Stimulated activated CD8-positive, alpha-beta memory T cell treated with anti-CD3 and anti-CD28 coated beads, Interleukin-4, amount 100 ng/mL, for 1 hour (primary cell): ENCODE data around the gene KIFC1.
"Not testable (repeated sequence)": the region's sequence is repeated elsewhere in the genome, so short reads cannot be mapped to it uniquely, and the experiment has no call there.

ENCODE experiments used
- DNase-seq, 2 donors: peaks; one replicate each; pipeline ENCODE4 v3.0.0-alpha.2; 2020; ENCODE audit warnings: low read depth in 2 of 2, low spot score in 1 of 2

The KIFC1 gene

DNA sequence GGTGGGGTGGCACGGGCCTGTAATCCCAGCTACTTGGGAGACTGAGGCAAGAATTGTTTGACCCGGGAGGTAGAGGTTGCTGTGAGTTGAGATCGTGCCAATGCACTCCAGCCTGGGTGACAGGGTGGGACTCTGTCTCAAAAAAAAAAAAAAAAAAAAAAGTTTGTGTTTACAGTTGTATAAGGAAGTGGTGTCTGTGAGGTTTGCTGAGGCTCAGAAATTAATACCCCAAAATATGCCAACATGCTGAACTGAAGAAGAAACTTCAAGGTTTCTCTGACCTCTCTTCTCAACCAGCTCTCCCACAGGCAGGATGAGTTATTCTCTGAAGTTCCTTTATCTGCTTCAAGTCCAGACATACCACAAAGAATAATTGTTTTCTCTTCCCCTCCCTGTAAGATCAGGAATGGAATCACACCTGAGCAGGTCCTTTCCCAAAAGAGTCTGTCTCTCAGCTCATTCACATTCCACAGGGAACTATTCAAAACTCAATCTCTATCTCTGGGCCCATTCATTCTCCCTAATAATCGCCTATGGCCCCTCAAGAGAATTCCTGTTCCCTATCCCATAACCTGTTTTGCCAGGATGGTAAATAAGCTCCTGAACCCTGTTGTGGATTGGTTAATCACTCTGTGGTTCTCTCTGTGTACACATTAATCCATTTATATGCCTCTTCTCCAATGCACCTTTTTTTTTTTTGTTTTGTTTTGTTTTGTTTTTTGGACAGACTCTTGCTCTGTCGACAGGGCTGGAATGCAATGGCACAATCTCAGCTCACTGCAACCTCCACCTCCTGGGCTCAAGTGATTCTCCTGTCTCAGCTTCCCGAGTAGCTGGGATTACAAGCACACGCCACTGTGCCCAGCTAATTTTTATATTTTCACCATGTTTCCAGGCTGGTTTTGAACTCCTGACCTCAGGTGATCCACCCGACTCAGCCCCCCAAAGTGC is 17.4 kb upstream of the KIFC1 start:
- DNase-seq = no peak

DNA sequence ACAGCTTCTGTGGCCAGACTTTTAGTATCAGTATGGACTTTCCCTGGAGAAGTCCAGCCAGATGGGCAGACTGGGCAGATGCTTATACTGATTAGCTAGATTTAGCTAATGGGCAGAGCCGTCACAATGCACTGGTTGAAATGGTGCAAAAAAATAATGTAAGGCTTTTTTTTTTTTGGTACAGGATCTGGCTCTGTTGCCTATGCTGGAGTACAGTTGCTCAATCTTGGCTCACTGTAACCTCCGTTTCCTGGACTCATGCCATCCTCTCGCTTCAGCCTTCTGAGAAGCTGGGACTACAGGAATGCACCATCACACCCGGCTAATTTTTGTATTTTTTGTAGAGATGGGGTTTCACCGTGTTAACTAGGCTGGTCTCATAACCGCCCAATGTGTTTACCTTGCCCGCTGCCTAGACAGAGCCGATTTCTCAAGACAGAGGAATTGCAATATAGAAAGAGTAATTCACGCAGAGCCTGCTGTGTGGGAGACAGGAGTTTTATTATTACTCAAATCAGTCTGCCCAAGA is 16.4 kb upstream of the KIFC1 start:
- no peak for DNase-seq

DNA sequence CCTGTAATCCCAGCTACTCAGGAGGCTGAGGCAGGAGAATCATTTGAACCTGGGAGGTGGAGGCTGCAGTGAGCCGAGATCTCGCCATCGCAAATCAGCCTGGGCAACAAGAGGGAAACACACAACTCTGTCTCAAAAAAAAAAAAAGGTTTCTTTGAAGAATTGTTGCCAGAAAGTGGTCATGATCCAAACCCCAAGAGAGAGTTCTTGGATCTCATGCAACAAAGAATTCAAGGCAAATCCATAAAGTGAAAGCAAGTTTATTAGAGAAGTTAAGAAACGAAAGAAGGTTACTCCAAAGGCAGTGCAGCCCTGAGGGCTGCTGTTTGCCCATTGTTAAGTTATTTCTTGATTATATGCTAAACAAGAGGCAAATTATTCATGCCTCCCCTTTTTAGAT is 14.5 kb upstream of the KIFC1 start:
- no peak for DNase-seq

DNA sequence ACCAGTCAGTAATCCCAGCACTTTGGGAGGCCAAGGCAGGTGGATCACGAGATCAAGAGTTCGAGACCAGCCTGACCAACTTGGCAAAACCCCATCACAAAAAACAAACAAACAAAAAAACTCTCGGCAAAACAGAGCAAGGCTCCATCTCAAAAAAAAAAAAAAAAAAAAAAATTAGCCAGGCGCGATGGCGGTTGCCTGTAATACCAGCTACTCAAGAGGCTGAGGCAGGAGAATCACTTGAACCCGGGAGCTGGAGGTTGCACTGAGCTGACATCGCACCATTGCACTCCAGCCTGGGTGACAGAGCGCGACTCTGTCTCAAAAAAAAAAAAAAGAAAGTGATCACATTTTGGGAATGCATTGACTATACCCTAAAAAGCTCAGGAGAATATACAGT is 12.4 kb upstream of the KIFC1 start:
- DNase-seq = not testable (repeated sequence)

DNA sequence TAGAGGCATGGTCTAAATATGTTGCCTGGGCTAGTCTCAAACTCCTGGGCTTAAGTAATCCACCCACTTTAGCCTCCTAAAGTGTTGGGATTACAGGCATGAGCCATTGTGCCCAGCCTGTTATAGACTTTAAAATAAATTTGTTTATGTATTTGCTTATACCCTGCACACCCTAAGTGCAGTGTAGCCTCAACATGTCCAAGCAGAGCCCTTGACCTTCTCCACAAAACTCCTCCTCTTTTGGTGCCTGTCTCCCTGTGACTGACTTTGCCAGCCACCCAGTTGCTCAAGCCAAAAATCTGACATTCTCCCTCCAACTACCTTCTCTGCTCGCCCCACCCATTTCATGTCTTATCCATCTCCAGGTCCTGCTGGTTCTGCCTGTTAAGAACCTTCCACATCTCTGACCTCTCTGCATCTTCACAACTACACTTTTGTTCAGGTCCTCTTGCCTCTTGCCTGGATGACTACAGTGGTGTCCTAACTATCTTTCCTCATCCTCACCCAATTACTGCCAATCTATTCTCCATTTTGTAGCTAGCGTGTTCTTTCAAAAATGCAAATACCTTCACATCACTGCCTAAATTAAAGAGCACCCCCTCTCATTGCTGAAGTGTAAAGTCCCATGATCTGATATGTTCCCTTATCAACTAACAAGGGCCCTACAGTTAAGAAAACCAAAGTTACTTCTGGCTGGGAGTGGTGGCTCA is 11.2 kb upstream of the KIFC1 start:
- no peak for DNase-seq

DNA sequence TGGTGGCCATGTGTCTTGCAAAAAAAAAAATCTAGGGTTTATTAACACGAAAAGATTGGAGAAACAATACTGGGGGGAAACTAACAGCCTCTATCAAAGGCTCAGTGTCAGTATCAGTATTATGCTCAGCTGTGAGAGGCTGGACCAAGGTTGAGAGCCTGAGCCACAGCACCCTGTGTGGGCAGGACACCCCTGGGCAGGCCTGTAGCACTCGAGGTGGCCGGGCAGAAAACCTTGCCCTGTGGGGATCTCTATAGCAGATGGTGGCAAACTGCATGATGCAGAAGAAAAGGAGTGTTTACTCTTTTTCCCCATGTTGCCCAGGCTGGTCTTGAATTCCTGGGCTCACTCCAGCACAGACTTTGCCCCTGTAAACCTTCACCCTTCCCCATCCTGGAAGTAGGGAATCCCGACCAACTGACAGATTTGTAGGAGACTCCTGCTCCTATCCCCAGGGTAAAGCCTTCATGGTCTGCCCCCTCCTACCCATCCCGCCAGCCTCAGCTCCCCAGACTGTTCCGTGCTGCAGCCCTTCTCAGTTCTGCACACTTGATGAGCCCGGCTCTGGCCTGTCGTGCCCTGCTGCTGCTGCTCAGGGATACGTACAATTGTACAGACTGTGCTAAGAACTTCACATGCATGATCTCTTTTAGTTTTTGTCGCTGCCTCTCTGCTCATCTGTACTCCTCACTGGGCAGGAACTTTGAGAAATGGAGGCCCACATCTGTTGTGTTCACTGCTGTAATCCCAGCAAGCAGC is 8.0 kb upstream of the KIFC1 start:
- no peak for DNase-seq

DNA sequence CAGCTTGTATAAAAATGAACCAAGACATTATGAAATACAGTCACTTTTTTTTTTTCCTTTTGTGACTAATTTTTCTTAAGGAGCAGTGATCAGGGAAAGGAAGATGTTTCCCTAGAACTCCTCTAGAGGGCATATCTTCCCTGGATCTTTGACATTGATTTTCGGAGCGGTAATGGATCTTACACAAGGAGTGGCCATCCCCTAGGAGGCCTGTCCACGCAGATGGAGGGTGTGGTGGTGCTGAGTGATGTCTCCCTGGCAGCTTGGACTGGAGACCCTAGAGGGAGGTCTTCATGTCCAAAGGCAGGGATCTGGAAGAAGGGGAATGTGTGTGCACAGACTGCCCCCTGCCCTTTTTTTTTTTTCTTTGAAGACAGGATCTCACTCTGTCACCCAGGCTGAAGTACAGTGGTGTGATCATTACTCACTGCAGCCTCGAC is 7.0 kb upstream of the KIFC1 start:
- no peak for DNase-seq

DNA sequence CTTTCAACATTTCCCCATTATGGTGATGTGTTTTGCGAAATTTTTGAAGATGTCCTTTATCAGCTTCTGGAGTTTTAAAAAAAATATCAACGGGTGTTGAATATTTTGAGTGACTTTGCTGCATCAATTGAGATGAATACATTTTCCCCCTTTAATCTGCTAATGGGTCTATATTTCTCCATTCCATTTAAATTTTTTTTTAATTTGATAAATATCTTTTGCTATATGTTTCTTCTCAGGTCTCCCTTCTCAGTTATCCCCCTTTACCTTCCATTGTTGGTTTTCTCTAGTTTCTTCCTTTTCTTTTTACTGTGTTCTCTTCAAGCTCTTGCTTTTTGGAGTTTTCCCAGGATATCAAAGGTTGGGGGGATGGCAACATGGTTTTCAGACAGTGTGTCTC is 1.4 kb upstream of the KIFC1 start:
- DNase-seq = no peak

DNA sequence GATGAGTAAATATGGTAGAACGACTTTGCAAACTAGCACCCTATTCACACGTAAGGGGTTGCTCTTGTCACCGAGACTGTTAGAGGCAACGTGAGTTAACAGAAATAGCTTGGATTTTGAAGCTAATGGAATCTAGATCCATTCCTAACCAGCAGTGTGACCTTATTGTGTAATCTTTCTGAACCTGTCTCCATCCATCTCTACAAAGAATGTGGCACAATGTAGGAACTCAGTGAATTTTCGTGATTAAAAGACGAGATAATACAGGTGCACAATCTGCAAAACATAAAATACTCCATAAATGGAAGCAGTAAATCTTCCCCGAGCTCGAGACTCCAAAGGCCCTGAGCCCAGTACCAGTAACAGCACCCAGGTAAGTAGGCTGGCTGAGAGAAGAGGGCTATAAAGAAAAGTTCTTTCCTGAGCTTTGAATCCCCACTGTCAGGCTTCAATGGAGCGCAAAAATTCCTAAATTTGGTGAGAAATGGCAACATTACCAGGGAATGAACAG is 801 bp upstream of the KIFC1 start:
- DNase-seq = no peak

DNA sequence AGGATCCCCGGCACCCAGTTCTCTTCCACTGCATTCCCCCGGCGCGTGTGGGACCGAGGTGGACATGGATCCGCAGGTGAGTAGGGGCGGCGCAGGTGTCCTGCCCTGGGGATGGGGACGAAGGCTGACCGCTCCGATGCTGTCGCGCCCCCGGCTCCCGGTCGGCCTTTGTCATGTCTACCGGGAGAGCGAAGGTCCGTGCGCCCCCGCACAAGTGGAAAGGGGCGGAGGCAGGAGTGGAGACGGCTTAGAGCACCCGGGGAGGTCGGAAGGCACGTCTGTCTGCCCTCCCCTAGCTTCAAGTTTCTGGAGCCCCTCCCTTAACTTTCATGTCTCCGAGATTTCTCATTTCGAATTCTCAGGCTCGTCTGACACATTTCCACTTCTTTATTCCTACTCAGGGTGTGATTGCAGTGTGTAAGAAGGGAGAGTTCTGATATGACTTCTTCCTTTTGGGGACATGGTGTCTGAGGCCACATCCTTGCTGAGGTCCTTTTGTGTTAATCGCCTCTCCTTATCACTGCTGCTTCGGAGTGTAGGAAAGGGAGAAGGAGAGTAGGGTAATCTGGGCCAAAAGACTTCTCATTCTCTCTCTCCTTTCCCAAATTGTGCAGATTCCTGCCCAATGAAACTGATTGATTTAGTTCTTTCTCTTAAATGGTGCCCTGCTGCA is 435 bp downstream of the KIFC1 start:
- DNase-seq = no peak

DNA sequence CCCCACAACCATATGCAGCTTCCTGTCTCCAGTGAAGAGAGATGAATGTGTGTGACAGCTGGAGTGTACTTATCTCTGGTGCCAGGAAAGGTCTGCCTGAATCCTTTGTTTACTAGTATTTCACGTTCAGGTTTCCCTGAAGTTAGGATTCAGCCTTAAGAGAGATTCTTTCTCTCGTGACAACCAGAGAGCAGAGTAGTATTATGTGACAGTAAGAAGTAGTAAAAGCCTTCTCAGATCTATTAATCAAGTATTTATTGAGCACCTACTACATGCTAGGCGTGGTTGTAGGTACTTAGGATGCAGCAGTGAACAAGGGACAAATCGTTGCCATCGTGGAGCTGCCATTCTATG is 949 bp downstream of the KIFC1 start:
- no peak for DNase-seq

DNA sequence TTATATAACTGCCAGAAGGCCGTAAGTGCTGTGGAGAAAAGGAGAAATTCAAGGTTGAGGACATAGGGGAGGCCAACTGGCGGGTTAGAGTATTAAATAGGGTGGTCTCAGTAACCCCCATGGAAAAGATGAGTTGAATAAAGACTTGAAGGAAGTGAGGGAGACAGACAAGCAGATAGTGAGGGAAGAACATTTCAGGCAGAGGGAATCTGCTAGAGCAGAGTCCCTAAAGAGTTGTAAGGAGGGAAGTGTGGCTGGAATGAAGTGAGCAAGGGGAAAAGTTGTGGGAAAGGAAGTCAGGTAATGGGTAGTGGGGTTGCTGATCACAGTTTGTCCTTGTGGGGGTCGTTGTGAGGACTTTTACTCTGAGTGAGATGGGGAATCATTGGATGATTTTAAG is 1.4 kb downstream of the KIFC1 start:
- DNase-seq = no peak

DNA sequence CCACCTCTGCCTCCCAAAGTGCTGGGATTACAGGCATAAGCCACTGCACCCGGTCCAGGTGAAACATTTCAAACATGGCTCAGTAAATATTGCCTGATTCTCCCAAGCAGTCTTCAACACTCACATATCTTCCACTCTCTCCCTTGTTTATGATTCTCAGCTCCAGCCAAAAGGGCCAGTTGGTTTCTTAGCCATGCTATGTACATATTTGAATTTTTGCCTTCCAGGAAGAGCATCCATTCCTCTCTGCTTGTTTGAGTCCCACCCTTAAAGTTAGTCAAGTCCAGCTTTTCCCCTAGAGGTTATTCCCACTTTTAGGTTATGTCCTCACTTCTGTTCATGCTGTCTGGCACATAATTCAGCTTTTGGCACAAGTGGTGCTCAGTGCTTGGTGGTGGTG is 5.9 kb downstream of the KIFC1 start:
- DNase-seq = no peak

DNA sequence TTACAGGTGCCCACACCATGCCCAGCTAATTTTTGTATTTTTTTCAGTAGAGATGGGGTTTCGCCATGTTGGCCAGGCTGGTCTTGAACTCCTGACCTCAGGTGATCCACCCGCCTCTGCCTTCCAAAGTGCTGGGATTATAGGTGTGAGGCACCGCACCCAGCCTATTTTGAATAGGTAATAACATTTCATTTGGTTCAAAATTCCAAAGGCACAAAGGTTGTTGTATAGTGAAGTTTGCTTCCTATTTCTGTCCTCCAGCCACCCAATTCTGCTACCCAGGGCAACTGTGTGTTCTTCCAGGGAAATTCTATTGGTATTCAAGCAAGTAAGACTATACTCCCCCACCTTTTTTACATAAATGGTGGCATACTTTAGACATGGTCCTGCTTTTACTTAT is 7.0 kb downstream of the KIFC1 start:
- DNase-seq = not testable (repeated sequence)

DNA sequence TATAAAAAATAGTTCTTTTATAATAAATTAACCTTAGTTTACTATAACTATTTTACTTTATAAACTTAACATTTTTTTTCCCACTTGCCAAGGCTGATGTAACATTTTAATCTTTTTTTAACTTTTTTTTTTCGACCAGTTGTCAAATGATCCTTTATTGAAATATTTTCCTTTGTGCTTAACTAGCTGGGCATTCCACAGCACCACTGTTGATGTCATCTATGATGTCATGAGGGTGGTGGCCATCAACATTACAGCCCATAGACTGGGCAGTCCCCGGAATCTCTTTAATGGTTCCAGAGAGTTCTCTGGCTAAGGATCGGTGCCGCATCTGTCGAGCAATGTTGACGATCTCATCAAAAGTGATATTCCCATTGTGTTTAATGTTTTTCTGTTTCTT is 8.3 kb downstream of the KIFC1 start:
- not testable (repeated sequence) for DNase-seq

DNA sequence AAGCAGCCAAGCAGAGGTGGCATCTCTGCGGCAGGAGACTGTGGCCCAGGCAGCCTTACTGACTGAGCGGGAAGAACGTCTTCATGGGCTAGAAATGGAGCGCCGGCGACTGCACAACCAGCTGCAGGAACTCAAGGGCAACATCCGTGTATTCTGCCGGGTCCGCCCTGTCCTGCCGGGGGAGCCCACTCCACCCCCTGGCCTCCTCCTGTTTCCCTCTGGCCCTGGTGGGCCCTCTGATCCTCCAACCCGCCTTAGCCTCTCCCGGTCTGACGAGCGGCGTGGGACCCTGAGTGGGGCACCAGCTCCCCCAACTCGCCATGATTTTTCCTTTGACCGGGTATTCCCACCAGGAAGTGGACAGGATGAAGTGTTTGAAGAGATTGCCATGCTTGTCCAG is 13.3 kb downstream of the KIFC1 start:
- no peak for DNase-seq

DNA sequence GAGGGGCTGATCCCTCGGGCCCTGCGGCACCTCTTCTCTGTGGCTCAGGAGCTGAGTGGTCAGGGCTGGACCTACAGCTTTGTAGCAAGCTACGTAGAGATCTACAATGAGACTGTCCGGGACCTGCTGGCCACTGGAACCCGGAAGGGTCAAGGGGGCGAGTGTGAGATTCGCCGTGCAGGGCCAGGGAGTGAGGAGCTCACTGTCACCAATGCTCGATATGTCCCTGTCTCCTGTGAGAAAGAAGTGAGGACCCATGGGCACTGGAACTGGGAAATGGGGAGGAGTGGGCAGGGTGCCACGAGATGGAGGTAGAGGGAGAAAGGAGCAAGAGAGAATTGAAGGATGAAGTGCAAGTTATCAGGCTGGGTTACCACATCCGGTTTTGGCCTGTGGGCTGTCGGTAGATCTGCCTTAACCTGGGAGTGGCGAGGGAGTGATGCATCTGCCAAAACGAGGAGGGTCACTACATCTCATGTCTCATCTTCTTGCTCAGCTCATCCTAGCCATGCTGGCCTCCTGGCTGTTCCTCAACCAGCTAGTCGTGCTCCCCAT is 13.8 kb downstream of the KIFC1 start:
- no peak for DNase-seq

DNA sequence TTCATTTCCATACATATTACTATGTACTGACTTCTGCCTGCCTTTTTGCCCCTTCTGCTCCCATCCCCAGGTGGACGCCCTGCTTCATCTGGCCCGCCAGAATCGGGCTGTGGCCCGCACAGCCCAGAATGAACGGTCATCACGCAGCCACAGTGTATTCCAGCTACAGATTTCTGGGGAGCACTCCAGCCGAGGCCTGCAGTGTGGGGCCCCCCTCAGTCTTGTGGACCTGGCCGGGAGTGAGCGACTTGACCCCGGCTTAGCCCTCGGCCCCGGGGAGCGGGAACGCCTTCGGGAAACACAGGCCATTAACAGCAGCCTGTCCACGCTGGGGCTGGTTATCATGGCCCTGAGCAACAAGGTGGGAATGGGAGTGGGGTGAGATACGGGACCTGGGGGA is 14.5 kb downstream of the KIFC1 start:
- DNase-seq = no peak

DNA sequence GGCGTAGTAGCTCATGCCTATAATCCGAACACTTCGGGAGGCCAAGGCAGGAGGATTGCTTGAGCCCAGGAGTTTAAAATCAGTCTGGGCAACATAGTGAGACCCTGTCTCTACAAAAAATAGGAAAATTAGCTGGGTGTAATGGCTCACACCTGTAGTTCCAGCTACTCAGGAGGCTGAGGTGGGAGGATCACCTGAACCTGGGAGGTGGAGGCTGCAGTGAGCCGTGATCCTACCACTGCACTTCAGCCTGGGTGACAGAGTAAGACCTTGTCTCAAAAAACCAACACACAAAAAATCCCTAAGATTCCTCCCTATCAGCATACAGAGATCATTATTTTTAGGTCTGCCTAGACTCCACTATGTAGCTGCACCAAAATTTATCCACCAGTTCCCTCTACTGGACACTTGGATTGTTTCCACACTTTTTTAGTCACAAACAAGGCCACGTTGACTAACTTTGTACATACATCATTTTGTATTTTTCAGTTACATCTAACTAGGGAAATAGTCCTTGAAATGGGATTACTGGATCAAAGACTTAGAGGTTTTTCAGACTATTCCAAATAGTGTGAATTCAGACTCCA is 15.6 kb downstream of the KIFC1 start:
- no peak for DNase-seq

DNA sequence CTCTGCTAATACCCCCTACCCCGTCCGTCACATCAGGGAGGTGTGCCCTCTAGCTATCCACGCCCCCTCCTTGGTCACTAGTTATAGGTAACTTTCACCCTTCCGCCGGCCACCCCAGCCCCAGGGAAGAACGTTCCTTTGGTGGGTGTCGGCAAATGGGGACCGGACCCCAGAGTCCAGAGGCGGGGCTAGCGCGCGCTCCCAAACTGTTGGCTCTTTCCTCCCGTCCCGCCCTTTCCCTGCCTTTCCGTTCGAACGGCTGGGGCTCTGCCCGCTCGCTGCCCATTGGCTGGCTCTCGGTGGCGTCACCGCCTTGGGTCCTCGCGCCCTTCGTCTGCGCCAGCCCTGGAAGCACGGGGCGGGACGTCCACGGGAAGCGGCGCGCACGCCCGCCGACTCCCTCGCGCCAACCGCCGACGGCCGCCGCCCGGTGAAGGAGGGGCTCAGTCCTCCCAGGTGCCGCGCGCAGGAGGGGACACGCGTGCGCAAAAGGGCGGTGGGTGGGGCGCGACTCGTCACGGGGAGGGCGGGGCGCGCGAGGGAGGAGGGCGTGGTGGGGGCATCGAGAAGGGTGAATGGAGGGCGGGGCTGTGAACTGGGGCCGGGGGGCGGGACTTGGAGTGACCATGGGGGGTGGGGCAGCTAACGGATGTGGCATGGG is 18.6 kb downstream of the KIFC1 start:
- DNase-seq = peak; percentile 97 to 98
